ENCODE results near the gene PTPRE.
A peak's percentile ranks its signal among the peaks of the same experiment; 100 is the strongest.

The PTPRE gene

DNA sequence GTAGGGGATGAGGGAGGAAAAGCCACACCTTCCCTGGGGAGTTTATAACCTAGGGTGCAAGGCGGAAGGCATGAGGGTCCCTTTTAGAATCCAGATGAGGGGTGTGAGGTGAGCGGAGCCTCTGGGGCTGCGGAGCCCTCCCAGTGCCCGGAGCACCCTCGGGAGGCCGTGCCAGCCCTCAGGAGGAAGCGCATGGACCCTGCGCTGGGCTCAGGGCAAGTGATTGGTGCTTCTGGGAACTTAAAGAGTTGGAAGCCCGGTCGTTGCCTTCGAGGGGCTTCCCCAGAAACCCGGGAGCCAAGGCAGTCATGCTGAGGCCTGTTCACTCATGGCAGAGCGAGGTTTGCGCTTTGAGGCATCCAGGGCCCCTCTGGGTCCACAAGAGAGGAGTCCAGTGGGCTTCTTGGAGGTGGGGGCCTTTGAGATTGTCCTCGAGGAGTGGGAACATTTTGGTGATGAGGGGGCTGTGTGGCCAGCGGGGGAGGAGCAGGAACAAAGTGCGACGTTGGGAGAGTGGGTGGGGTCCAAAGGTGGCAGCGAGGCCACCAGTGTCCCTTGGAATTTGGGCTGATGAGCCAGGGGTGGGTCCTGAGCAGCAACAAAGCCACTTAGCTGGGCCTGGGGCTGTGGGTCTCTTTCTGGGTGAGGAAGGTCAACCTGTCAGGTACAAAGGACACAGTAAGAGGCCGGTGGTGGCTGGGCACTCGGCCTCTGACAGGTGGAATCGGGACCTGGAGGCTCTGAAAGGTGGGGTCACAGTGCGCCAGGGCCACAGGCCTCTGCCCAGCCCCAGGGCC is 139.5 kb downstream of the PTPRE start:
- no peak for DNase-seq (ENCODE audit: low read depth)

DNA sequence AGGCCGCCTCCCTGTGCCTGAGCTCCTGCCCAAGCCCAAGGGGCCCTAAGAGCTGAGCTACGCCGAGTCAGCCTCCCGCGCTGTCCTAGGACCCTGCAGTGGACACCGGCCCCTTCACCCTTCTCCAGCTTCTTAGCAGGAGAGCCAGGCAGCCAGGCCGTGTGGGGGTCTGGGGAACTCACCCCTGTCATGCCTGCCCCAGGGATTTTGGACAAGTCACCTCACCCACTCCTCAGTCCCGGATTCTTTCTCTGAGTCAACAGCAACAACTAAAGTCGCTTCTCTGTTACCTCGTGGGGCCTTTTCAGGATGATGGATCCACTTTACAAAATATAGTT is 140.0 kb downstream of the PTPRE start:
- no peak for DNase-seq (ENCODE audit: low read depth)

DNA sequence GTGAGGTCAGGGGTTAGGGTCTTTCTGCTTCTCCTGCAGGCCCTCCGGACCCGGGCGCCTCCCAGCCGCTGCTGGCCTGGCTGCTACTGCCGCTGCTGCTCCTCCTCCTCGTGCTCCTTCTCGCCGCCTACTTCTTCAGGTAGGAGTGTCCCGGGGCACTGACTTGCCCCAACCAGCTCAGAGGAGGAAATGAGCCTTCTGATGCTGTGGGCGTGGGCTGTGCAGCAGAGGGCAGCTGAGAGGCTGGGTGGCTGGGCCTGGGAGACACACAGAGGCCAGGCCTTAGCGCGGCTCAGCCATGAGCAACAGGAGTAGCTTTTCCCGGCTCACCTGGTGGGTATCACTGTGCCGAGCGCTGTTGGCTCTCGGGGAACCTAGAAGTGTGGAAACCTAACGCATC is 140.4 kb downstream of the PTPRE start:
- DNase-seq (ENCODE audit: low read depth), result peak; percentile 70

DNA sequence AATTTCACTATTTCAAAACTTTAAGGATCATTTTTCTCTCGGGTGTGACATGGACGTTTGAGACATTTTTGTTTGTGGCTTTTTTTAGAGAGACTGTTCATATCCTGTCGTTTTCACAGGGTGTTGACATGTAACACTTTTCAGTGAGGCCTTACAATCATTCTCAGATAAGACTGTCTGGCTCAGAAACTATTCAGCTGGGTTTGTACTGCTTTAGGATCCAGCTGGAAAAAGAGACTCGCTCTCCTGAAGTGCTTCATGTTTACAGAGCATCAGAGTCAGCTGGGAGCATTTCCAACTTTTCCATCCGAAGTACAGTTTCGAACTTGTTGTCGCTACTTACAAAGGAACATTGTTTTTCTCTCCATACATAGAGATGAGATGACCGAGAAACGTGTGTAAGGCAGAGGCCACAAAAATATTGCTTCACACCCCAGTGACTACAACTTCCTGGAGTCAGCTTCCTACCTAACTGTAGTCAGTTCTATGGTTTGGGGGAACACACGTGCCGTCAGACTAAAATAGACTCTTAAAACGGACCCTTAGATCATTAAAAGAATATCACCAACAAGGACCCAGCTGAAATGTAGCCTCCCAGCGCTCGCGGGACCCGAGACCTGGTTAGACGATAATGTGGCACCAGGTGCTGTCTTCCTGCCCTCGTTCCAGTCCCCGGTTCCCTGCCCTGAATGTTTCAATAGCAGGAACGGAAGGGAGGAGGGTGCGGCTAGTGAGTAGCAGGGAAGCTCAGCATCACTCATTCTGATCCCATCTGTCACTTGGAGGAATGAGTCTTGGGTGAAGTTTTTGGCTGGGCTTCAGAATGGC is 141.3 kb downstream of the PTPRE start:
- DNase-seq (ENCODE audit: low read depth), result no peak

DNA sequence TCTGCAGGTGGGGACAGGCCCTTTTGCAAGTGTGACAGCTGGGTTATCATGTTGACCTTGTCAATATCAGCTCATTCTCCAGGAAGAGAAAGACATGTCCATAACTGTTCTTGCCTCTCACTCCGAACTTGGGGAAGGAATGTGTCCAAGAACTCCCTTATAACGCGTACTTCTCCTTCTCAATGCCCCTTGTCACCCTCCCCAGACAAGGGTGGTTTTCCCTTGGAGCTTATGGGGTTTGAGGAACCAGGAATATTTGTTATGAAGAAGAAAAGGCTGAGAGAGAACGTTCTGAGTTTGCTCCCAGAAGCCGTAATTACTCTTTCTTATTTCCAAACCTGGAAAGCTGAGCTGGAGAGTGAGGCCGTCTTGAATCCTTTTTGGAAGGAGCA is 141.9 kb downstream of the PTPRE start:
- DNase-seq (ENCODE audit: low read depth), result no peak

DNA sequence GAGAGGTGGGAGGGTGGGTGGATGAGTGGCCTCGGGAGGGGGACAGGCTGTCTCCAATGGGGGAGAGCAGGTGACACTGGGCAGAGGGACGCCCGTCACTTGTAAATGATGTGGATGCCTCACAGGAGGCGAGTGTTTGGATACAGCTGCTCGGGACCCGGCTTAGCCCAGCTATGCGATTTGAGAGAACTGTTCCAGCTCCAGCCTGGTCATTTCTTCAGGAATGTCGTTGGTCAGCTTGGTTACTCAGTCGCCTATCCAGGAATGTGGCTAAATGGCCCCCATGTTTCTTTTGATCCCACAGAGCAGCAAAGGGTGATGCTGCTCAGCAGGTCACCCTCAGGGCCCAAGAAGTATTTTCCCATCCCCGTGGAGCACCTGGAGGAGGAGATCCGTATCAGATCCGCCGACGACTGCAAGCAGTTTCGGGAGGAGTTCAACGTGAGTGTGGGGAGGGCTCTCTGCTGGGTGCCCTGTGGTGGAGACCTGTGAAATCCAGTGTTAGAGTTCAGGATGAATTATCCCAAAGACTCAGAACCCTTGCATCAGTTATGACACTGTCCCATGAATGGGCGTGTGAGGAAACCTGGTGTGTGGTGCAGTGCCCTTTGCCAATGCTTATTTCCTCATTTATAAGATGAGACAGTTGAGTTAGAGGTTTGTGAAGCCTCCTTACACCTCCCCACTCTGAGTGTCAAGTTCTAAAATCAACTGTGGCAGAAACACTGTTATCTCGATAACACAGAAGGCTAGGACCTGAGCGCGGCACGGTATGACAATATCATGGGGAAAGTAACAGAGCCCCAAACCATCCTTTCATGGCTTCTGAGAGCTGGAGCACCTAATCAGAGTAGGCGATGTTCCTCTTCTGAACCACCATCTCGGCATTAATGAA is 142.6 kb downstream of the PTPRE start:
- DNase-seq (ENCODE audit: low read depth), result no peak

DNA sequence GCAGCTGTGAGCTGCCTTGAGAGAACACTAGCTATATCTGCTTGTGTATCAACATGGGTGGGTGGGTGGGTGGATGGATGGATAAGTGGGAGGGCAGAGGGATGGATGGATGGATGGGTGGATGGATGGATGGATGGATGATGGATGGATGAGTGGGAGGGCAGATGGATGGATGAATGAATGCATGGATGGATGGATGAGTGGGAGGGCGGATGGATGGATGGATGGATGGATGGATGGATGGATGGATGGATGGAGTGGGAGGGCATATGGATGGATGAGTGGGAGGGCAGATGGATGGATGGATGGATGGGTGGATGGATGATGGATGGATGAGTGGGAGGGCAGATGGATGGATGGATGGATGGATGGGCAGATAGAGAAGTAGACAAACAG is 143.2 kb downstream of the PTPRE start:
- no peak for DNase-seq (ENCODE audit: low read depth)

DNA sequence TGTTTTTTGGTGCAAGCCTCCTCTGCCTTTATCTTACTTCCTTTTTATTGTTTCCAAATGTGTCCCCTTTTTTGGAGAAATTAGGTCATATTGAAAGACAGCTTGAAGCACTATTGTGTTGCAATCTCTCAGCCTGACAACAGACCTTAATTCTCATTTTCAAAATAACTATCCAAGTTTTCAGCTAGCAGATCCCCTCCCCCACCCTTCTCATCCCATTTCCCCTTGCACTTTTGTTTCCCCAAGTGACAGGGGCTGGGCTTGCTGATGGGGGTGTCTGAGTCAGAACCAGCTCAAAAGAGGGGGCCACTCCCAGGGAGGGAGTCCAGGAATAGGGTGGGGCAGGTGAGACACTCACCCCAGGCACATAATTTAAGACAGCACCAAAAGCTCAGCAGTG is 144.0 kb downstream of the PTPRE start:
- no peak for DNase-seq (ENCODE audit: low read depth)

DNA sequence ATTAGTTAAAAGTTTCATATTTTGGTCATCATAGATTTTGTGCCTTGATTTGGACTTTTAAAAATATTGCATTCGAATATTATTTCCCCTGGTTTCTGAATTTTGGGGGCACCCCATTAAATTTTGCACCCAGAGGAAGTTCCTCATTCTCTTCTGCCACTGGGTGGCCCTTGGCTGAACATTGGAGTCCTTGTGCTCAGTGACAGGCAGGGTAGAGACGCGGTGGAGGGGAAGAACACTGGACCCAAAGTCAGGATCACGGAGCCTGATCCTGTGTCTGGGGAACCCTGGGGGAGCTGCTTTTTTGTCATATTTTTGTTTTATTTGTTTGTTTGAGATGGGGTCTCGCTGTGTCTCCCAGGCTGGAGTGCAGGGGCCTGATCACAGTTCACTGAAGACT is 144.6 kb downstream of the PTPRE start:
- DNase-seq (ENCODE audit: low read depth), result no peak

DNA sequence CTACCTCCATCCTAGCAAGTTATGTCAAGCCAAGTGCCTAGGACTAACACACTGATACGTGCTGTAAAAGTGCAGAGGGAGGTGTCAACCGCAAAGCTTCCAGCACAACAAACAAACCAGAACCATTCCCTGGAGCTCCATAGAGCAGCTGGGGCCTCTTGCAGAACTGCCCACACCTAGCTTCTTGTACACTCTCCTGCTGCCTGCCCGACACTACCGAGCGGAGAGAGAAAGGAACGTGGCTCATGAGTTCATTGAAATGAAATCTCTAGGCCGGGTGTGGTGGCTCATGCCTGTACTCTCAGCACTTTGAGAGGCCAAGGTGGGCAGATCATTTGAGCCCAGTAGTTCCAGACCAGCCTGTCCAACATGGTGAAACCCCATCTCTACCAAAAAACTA is 145.8 kb downstream of the PTPRE start:
- DNase-seq (ENCODE audit: low read depth), result no peak

DNA sequence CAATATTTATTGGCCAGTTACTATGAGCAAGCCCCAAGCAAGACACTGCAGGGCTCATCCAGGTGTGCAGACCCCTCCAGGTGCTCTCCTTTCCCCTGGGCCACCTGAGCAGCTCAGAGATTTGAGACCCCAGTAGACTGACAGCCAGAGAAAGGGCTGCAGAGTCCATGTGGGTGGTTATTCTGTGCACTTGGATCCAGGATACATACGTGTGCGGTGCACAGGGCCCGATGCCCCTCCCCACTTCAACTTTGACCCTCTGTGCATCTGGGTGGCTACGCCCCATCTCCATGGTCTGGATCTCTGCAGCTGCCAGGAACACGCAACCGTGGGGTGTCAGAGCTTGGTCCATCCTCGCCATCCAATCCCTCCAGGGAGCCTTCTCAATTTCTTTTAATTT is 146.5 kb downstream of the PTPRE start:
- DNase-seq (ENCODE audit: low read depth), result no peak

DNA sequence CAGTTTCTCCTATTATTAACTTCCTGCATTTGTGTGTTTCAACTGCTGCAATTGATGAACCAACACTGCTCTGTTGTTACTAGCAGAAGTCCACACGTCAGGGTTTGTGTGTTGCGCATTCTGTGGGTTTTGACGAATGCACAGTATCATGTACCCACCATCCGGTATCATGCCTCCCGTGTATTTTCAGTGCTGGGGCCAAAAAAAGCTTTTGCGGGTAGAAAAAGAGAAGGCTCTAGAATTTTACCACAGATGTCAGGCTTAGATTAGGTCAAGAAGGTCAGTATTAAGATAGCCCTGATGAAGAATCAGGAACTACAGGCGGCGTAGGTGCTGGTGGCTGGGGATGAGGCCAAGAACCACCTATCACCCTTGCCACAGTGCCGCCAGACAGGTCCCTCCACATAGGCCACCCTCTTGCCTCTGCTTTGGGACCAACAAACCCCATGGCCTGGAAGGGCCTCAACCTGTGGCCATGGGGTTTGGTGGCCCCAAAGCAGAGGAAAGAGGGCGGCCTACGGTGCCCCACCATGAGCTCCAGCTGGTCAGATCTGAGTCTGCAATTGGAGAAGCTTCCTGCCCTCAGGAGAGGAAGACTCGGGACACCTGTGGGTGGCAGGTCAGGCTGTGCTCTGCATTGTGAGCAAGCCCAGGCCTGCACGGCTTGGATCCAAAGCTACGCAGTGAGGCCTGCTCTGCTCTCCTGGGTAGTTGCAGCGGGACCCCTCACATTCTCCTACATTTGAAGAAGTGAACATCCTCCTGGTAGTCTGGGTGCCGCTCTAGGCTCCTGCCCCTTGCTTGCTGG is 147.5 kb downstream of the PTPRE start:
- DNase-seq (ENCODE audit: low read depth), result no peak

DNA sequence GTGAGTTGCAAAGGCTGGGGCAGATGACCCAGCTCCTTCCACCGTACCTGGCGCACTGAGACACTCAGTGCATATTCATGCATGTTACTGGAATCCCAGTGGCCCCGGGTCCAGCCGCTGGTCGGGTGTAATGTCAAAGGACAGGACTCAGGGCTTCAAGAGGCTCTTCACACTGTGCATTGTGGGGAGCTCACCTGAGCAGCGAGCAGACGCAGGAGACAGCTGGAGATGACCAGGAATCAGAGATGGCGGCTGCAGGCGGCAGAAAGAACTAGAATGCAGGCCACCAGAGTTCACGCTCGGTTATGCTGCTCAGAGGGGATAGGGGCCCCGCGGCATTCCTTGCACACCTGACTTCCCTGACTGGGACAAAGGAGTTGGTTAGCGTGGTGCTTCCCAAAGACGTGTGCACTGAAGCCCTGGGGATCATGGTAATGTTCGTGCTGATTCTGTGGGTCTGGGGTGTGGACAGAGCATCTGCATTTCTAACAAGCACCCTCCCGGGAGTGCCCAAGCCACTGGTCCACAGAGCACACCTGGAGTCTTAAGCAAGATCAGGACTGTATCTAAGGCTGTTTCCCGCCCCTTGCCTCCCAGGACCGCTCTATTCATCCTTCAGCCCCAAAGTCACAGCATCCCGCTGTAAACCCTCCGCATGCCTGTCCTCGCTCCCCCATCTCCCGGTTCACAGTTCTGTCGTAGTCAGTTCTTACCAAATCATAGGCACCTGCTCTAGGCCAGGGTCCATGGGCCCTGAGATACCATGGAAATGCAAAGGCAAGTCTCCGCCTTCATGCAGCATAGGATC is 148.4 kb downstream of the PTPRE start:
- no peak for DNase-seq (ENCODE audit: low read depth)

DNA sequence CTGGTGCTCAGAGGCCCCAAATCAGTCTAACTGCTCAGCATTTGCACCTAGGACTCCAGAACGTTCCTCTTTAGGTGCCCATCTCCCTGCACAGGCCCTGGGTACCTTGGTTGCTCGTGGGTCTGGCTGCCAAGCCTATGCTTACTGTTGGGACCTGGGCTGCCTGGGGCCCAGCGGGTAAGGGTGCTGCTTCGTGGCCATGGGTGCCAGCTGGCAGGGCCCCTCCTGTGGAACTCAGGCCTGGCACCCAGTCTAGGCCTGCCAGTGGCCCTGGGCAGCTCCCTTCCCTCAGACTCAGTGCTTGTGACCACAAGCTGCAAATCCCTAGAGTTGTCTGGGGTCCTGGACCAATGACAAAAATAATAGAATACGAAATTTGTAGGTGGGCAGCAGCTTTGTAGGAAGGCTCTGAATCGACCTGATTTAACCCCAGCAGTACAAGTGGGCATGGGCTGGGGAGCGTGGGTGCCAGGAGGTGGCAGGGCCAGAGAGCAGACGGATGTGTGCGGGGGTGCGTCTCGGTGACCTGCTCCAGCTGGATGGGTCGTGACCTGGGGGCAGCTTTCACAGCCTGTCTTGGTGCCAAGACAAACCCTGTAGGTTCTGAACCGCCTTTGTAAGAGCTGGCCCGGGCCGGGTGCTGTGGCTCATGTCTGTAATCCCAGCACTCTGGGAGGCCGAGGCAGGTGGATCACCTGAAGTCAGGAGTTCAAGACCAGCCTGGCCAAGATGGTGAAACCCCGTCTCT is 149.6 kb downstream of the PTPRE start:
- no peak for DNase-seq (ENCODE audit: low read depth)

DNA sequence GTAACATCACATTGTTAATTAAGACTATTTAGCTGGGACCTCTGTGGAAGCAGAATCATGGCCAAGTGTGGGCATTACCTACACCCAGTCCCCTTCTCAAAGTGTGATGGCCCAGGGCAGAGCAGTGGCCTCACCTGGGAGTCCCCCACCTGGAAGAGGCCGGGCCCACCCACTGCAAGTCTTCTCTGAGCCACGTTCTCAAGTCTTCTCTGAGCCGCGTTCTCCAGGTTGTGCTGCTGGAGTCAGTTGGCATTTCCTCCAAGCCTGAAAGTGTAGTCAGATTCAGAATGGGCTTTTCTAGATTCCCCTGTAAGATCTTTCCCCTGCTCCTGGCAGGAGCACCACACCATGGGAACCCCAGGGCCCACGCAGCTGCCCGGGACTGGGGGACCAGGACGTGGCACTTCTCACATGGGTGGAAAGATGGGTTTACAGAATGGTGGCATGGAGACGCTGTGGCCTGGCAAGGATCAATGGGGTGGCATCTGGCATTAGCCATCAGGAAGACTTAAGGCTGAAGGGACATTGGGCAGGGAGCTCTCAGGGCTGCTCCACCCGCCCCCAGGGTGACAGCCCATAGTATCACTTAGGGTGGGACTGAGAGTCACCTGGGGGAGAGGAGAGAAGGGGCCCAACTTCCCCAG is 151.3 kb downstream of the PTPRE start:
- no peak for DNase-seq (ENCODE audit: low read depth)

DNA sequence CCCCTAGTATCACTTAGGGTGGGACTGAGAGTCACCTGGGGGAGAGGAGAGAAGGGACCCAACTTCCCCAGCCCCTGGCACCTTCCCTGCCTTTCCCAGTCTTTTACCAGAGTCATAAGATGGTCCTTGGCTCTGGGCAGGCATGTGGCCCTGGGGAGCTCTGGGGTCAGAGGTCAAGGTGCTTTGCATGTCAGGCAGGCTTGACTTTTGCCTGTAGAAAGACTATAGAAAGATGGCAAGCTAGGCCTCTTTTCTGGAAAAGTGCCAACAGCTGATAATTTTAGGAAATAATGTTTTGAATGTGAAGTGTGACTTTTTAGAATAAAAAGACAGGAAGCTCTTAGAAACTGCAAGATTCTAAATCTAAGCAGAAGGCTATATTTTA is 151.8 kb downstream of the PTPRE start:
- no peak for DNase-seq (ENCODE audit: low read depth)

DNA sequence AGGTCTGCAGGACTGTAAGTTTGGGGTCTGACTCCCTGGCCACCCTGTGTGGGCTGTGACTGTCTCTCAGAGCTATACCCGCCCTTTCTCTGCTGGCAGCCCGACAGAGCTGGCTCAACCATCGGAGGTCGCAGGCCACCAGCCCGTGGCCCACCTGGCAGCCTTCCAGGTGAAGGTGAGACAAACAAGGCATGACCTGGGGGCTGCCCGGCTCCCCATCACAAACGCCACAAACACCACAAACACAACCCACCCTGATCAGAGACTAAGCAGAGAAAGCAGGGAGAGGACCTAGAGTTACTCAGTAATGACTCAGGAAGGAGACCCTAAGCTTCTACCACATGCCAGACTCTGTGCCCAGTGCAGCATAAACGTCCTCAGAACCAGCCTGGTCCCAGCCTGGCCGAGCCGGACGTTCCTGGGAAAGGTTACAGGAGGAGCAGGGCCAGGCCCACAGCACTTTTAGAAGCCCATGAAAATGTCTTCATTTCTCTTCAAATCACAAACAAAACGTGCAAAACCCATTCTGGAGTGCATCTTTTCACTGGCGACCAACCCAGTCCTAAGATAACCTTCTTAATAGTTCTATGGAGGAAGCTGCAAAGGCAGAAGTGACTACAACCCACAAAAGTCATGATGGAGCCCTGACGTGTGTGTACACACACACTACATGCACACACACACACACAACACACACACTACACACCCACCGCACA is 152.5 kb downstream of the PTPRE start:
- no peak for DNase-seq (ENCODE audit: low read depth)

DNA sequence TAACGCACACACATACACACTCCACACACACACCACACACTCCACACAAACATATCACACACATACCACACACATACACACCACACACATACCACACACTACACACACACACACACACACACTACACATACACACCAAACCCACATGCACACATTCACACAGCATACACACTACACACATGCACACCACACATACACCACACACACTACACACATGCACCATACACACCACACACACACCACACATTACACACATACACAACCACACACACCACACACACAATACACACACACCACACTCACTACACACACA is 153.0 kb downstream of the PTPRE start:
- no peak for DNase-seq (ENCODE audit: low read depth)

All from stimulated activated CD8-positive, alpha-beta memory T cell treated with anti-CD3 and anti-CD28 coated beads, Interleukin-12 subunit alpha, Interleukin-12 subunit beta, amount 100 ng/mL, for 4 hours (primary cell).